Measurements from ENCODE around the gene KMT2D. TPM values are rescaled to one million over a fixed set of nuclear protein-coding genes. Genes with fewer than 3 reads are reported as not detected.

KMT2D gene
- total and polyA plus RNA-seq, 2 of the 8 experiments (the other 6 are each of a cell fraction or from before 2014, with no cell fraction given): 9.1 to 86.3 TPM

GRCh38 chr12:49019120-49019430 is 41.5 kb downstream of the KMT2D start:
- POLR2A ChIA-PET (ENCODE audit: partially characterized antibody): interaction anchor here (1.6 to 22.2 kb wide), 5 partner anchors 10 to 108 kb away, joined by 3 to 339 read pairs (median 9); partner anchors contain the start of gene DDN
- Histone ChIP-seq H2BK120ac (replicated peaks; ENCODE audit: low read depth, low read length) (no peak overlapping the region), H3K36me3 (ENCODE audit: control insufficient read depth in 2 of 4, insufficient read depth in 4 of 4, low read length in 3 of 4) (peaks cover under 1 to 26% (median 16%) of the 10 kb centered on the region in 4 experiments; a peak in 5 of 8 replicates), H4K91ac (replicated peaks; ENCODE audit: insufficient read length, low read length) (no peak overlapping the region), H3K23me2 (ENCODE audit: low read depth, low read length) (peaks cover 8% of the 10 kb centered on the region), H2BK5ac (ENCODE audit: low read depth, low read length) (peak overlapping the region; percentile 79), H2BK20ac (ENCODE audit: low read length) (no peak overlapping the region), H4K5ac (ENCODE audit: insufficient read length, low read depth, low read length) (peak overlapping the region; percentile 87), H2BK12ac (ENCODE audit: low read depth, low read length) (peak overlapping the region; percentile 84; the same call in 1 of the 2 replicates), H3K4me1 (replicated peaks in 1 of 4; ENCODE audit: control insufficient read depth in 3 of 4, insufficient read depth in 4 of 4, low read length in 3 of 4) (peaks cover 0 to 6% (median 1%) of the 10 kb centered on the region in 4 experiments; a peak in 4 of 7 replicates), H3K4ac (replicated peaks; ENCODE audit: insufficient read length, low read depth, low read length) (peak overlapping the region; percentile 40), H2AFZ (ENCODE audit: low read length) (no peak overlapping the region), H3K4me3 (ENCODE audit: extremely low read depth in 1 of 4, insufficient read depth in 2 of 4, low read depth in 3 of 4, low read length in 4 of 4) (peak overlapping the region; percentile 60 to 92 (median 71)), H3K27ac (ENCODE audit: low read depth, low read length) (peak overlapping the region; percentile 85), H3K4me2 (ENCODE audit: insufficient read depth in 1 of 2, low read depth in 2 of 2, low read length in 2 of 2) (peak overlapping the region; percentile 87 to 92), H3K18ac (ENCODE audit: extremely low read depth, low read length) (0 out of 2 replicates have a peak overlapping the region, but pooled peaks have one; percentile 68), H4K8ac (ENCODE audit: extremely low read depth, insufficient read depth, low read length) (no peak overlapping the region), H2BK15ac (ENCODE audit: low read length) (no peak overlapping the region), H3K14ac (ENCODE audit: insufficient read length) (no peak overlapping the region), H2AK5ac (ENCODE audit: low read depth, low read length) (peak overlapping the region; percentile 98; the same call in 1 of the 2 replicates), H4K20me1 (replicated peaks in 1 of 2; ENCODE audit: control insufficient read depth in 1 of 2, insufficient read depth in 2 of 2, low read length in 2 of 2) (peaks cover 2 to 3% of the 10 kb centered on the region in 2 experiments), H3K23ac (ENCODE audit: insufficient read length) (no peak overlapping the region), H3K79me2 (ENCODE audit: control insufficient read depth in 1 of 2, insufficient read depth in 2 of 2, low read length in 2 of 2) (no peaks in the 10 kb centered on the region), H3K56ac (replicated peaks; ENCODE audit: insufficient read length, low read depth, low read length) (peak overlapping the region; percentile 20), H3K9me3 (ENCODE audit: insufficient read depth in 2 of 2, low read depth in 1 of 2, low read length in 1 of 2) (no peaks in the 10 kb centered on the region), H3K79me1 (ENCODE audit: low read depth, low read length) (no peaks in the 10 kb centered on the region; the same call in 1 of the 2 replicates), H3K9ac (replicated peaks in 1 of 4; ENCODE audit: extremely low read depth in 1 of 4, low read depth in 3 of 4, low read length in 3 of 4) (peak overlapping the region; percentile 79 to 95 (median 88)), H3K27me3 (replicated peaks in 1 of 4; ENCODE audit: control insufficient read depth in 3 of 4, extremely low read depth in 1 of 4, insufficient read depth in 3 of 4, low read length in 3 of 4) (no peaks in the 10 kb centered on the region)
- CTCF ChIA-PET (ENCODE audit: partially characterized antibody): interaction anchor here (0.7 to 4.9 kb wide), 10 partner anchors 13 to 45 kb away, joined by 3 to 34 read pairs (median 10); partner anchors contain the start of genes DDN and WNT1
- DNase-seq (ENCODE audit: low read depth in 1 of 2, low spot score in 2 of 2) (no peak), FAIRE-seq (no peak)
- no peak for TF ChIP-seq SP1 (IDR thresholded peaks at IDR 0.05; ENCODE audit: low read depth, low read length)
- TF ChIP-seq CHD1 (IDR thresholded peaks at IDR 0.05; ENCODE audit: low read depth, low read length): 0 out of 2 replicates have a peak, but pooled peaks have one; percentile 10
- WGBS, 2 experiments (ENCODE audit: extremely low coverage in 1 of 2, insufficient coverage in 1 of 2, insufficient read length in 1 of 2, insufficient replicate concordance in 2 of 2, low coverage in 1 of 2, low lambda C conversion rate in 2 of 2, missing lambda C conversion rate in 1 of 2): 20% methylated on average over 8 of the region's 8 CpGs; no CpG with 5 or more reads in 1 of the 2 experiments

All from H1 (cell line).